ENCODE results near the gene SLC16A13. TPM values are rescaled to one million over a fixed set of nuclear protein-coding genes. Genes with fewer than 3 reads are reported as not detected.
"Not testable (repeated sequence)": the region's sequence is repeated elsewhere in the genome, so short reads cannot be mapped to it uniquely, and the experiment has no call there.

Gene SLC16A13
- total and polyA plus RNA-seq, 2 donors (not counting 1 experiment from before 2014, with no cell fraction given), result 7.4 to 21.9 TPM

- Mint-ChIP-seq H3K4me3 (no peak overlapping the region), H3K27ac (no peak overlapping the region), H3K27me3 (no peaks in the 10 kb centered on the region), H3K4me1 (no peaks in the 10 kb centered on the region), H3K9me3 (ENCODE audit: insufficient read depth) (no peaks in the 10 kb centered on the region)
- CTCF ChIA-PET, result interaction anchor here (0.6 kb wide), 1 partner anchor 616 kb away, joined by 3 read pairs; no protein-coding TSS in a partner anchor
- POLR2A ChIA-PET, result no interaction called here
- H3K9ac ChIP-seq (ENCODE audit: low read length), result no peak overlapping the region
- no peak for ATAC-seq (ENCODE audit: low read depth)
- intact Hi-C loops (cut with micrococcal nuclease), result no loop called here
- no peaks in the 10 kb centered on the region for H3K27me3 ChIP-seq (replicated peaks in 1 of 4; ENCODE audit: control extremely low read depth in 1 of 4, control insufficient read depth in 3 of 4, insufficient read depth in 4 of 4, low read length in 3 of 4)
- no peaks in the 10 kb centered on the region for H4K20me1 ChIP-seq (ENCODE audit: control insufficient read depth, insufficient read depth, low read length, poor library complexity, severe bottlenecking)
- H3K27ac ChIP-seq (ENCODE audit: low read length in 2 of 2), result no peak overlapping the region
- no peaks in the 10 kb centered on the region for H3K9me3 ChIP-seq (ENCODE audit: control extremely low read depth in 1 of 3, control insufficient read depth in 2 of 3, insufficient read depth in 1 of 3, low read length in 2 of 3)
- H3K36me3 ChIP-seq (replicated peaks in 1 of 2; ENCODE audit: control extremely low read depth in 1 of 2, control insufficient read depth in 1 of 2, extremely low read depth in 1 of 2, insufficient read depth in 2 of 2, low read length in 1 of 2), result no peaks in the 10 kb centered on the region
- no peak overlapping the region for H2AFZ ChIP-seq (ENCODE audit: insufficient read depth, low read depth, low read length, poor library complexity, severe bottlenecking)
- 88% methylated on average over 2 of the region's 3 CpGs for WGBS (ENCODE audit: insufficient coverage)
- no peaks in the 10 kb centered on the region for H3K79me2 ChIP-seq (ENCODE audit: control insufficient read depth, insufficient read depth, low read length)
- DNase-seq, result no peak
- no peak overlapping the region for H3K4me3 ChIP-seq (ENCODE audit: control extremely low read depth in 1 of 5, extremely low read depth in 1 of 5, insufficient read depth in 1 of 5, low read depth in 2 of 5, low read length in 4 of 5)
- TF ChIP-seq CTCF (IDR thresholded peaks at IDR 0.05) (no peak), EZH2 (IDR thresholded peaks at IDR 0.05; ENCODE audit: borderline replicate concordance, insufficient read depth, low read depth, low read length, poor library complexity, severe bottlenecking) (no peak)
- H3K4me1 ChIP-seq (ENCODE audit: control insufficient read depth in 2 of 2, insufficient read depth in 2 of 2, low read length in 2 of 2), result no peaks in the 10 kb centered on the region
- no peak overlapping the region for H3K4me2 ChIP-seq (replicated peaks; ENCODE audit: low read depth, low read length, poor library complexity, severe bottlenecking)
Observed at GRCh38 chr17:6986676-6987075, 49.1 kb upstream of the SLC16A13 start.

- intact Hi-C loops (cut with micrococcal nuclease), result no loop called here
- ATAC-seq (ENCODE audit: low read depth), result no peak
- no peak for TF ChIP-seq EZH2 (IDR thresholded peaks at IDR 0.05; ENCODE audit: borderline replicate concordance, insufficient read depth, low read depth, low read length, poor library complexity, severe bottlenecking)
- no peak for TF ChIP-seq CTCF (IDR thresholded peaks at IDR 0.05)
- no peak overlapping the region for H3K9ac ChIP-seq (ENCODE audit: low read length)
- Mint-ChIP-seq H3K4me1 (peaks cover 1% of the 10 kb centered on the region), H3K9me3 (ENCODE audit: insufficient read depth) (no peaks in the 10 kb centered on the region), H3K27ac (no peak overlapping the region), H3K27me3 (no peaks in the 10 kb centered on the region), H3K4me3 (no peak overlapping the region)
- H3K4me1 ChIP-seq (ENCODE audit: control insufficient read depth in 2 of 2, insufficient read depth in 2 of 2, low read length in 2 of 2), result no peaks in the 10 kb centered on the region
- no peak overlapping the region for H3K27ac ChIP-seq (ENCODE audit: low read length in 2 of 2)
- H4K20me1 ChIP-seq (ENCODE audit: control insufficient read depth, insufficient read depth, low read length, poor library complexity, severe bottlenecking), result no peaks in the 10 kb centered on the region
- ChIA-PET POLR2A (no interaction called here), CTCF (interaction anchor here (1.0 to 2.2 kb wide), 2 partner anchors 15 to 75 kb away, joined by 3 to 9 read pairs; no protein-coding TSS in a partner anchor)
- no peak overlapping the region for H2AFZ ChIP-seq (ENCODE audit: insufficient read depth, low read depth, low read length, poor library complexity, severe bottlenecking)
- no peak overlapping the region for H3K4me2 ChIP-seq (replicated peaks; ENCODE audit: low read depth, low read length, poor library complexity, severe bottlenecking)
- H3K9me3 ChIP-seq (ENCODE audit: control extremely low read depth in 1 of 3, control insufficient read depth in 2 of 3, insufficient read depth in 1 of 3, low read length in 2 of 3), result no peaks in the 10 kb centered on the region
- no peaks in the 10 kb centered on the region for H3K36me3 ChIP-seq (replicated peaks in 1 of 2; ENCODE audit: control extremely low read depth in 1 of 2, control insufficient read depth in 1 of 2, extremely low read depth in 1 of 2, insufficient read depth in 2 of 2, low read length in 1 of 2)
- 90% methylated on average over 2 of the region's 2 CpGs for whole genome bisulfite sequencing (ENCODE audit: insufficient coverage)
- H3K27me3 ChIP-seq (replicated peaks in 1 of 4; ENCODE audit: control extremely low read depth in 1 of 4, control insufficient read depth in 3 of 4, insufficient read depth in 4 of 4, low read length in 3 of 4), result no peaks in the 10 kb centered on the region
- H3K4me3 ChIP-seq (ENCODE audit: control extremely low read depth in 1 of 5, extremely low read depth in 1 of 5, insufficient read depth in 1 of 5, low read depth in 2 of 5, low read length in 4 of 5), result no peak overlapping the region
- H3K79me2 ChIP-seq (ENCODE audit: control insufficient read depth, insufficient read depth, low read length), result no peaks in the 10 kb centered on the region
- no peak for DNase-seq
Observed at GRCh38 chr17:6989779-6990178, 46.0 kb upstream of the SLC16A13 start.

- peaks cover 4 to 17% of the 10 kb centered on the region in 2 experiments for H3K36me3 ChIP-seq (replicated peaks in 1 of 2; ENCODE audit: control extremely low read depth in 1 of 2, control insufficient read depth in 1 of 2, extremely low read depth in 1 of 2, insufficient read depth in 2 of 2, low read length in 1 of 2)
- CTCF ChIA-PET, result interaction anchor here (0.8 to 2.5 kb wide), 7 partner anchors 8 to 83 kb away, joined by 3 to 6 read pairs (median 3); no protein-coding TSS in a partner anchor
- H3K27ac Mint-ChIP-seq; H3K27me3 Mint-ChIP-seq; H3K9me3 ChIP-seq (ENCODE audit: control extremely low read depth in 1 of 3, control insufficient read depth in 2 of 3, insufficient read depth in 1 of 3, low read length in 2 of 3); H3K4me1 Mint-ChIP-seq; intact Hi-C loops (cut with micrococcal nuclease); H3K27ac ChIP-seq (ENCODE audit: low read length in 2 of 2); H3K4me3 Mint-ChIP-seq; H2AFZ ChIP-seq (ENCODE audit: insufficient read depth, low read depth, low read length, poor library complexity, severe bottlenecking); H3K9ac ChIP-seq (ENCODE audit: low read length); H3K9me3 Mint-ChIP-seq (ENCODE audit: insufficient read depth); POLR2A ChIA-PET; H3K4me1 ChIP-seq (ENCODE audit: control insufficient read depth in 2 of 2, insufficient read depth in 2 of 2, low read length in 2 of 2); H3K4me3 ChIP-seq (ENCODE audit: control extremely low read depth in 1 of 5, extremely low read depth in 1 of 5, insufficient read depth in 1 of 5, low read depth in 2 of 5, low read length in 4 of 5); H3K79me2 ChIP-seq (ENCODE audit: control insufficient read depth, insufficient read depth, low read length); H3K4me2 ChIP-seq (replicated peaks; ENCODE audit: low read depth, low read length, poor library complexity, severe bottlenecking); DNase-seq; H3K27me3 ChIP-seq (replicated peaks in 1 of 4; ENCODE audit: control extremely low read depth in 1 of 4, control insufficient read depth in 3 of 4, insufficient read depth in 4 of 4, low read length in 3 of 4); ATAC-seq (ENCODE audit: low read depth): not testable (repeated sequence)
- H4K20me1 ChIP-seq (ENCODE audit: control insufficient read depth, insufficient read depth, low read length, poor library complexity, severe bottlenecking), result peaks cover 20% of the 10 kb centered on the region
- WGBS (ENCODE audit: insufficient coverage), result 83% methylated on average over 1 of the region's 5 CpGs
Observed at GRCh38 chr17:6993613-6994056, 42.2 kb upstream of the SLC16A13 start.

Data from B cell (primary cell).